NCI-H460 (cell line): Measurements from ENCODE around the gene ROMO1. TPM values are rescaled to one million over a fixed set of nuclear protein-coding genes. Genes with fewer than 3 reads are reported as not detected.
A peak's percentile ranks its signal among the peaks of the same experiment; 100 is the strongest.

ENCODE experiments used
- DNase-seq: peaks from one replicate; pipeline ENCODE4 v3.0.0-alpha.2; 2016; ENCODE audit warnings: low read depth; ENCODE audit errors: extremely low read depth
- total RNA-seq: library from RNA; depleted of rRNA; stranded (reverse); fragments of >200 nt; shearing (Covaris generic); gene quantifications from 2 replicates; pipeline ENCODE4 v1.2.3, GENCODE V29; 2014

The ROMO1 gene
- total RNA-seq, 1 experiment from 2014 or later, result 251 TPM

DNA sequence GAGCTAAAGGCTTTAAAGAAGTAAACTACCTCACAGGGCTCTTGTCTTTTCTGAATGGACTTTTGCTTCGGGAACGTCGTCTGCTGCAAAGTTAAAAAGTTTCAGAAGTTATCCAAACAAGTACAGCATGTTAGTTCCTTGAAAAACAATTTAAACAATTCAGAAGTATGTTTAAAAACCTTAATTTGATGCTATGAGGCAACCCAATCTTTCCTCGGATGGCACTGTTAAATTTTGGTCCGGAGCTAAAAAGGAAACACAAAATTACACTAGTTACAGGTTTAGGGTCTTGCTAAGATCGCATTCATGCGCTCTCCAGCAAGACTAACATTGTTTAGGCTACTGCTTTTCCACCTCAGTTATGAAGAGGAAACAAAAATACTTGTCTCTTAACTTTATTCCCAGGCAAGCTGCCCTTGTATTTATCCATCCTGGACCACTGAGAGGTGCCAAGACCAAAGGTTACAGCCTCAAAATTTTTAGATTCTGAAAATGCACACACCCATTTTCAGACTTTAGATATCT, 30.1 kb downstream of the ROMO1 start:
- no peak for DNase-seq

DNA sequence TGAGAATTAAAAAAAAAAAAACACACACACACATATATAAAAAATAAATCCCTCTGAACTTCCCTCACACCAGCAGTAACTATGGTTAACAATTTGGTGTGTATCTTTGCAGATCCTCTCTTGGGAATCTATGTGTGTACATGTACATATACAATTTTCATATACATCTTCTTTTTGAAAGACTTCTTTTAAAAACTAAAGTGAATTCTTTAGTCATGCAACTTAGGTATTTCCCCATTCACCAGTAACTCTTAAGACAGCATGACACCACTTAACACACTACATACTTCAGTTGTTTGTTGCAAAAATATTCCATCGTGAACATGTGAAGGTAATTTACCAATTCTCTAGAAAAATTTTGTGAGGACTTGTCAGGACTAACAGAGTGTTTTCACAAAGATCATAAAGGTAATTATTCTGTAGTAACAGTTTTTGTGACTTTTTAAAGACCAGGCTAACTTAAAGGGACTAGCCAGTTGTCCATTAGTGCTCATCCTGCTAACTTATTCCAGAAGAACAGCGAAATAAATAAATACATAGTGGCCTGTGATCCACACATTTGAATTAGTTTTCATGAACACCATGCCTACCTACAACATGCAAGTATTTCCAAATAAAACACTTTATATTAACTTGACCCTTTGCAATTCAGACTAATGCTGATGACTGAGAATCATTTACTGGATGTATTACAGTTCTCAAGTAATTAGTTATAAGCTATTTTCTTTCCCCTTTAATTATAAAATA, 30.8 kb downstream of the ROMO1 start:
- DNase-seq, result no peak

DNA sequence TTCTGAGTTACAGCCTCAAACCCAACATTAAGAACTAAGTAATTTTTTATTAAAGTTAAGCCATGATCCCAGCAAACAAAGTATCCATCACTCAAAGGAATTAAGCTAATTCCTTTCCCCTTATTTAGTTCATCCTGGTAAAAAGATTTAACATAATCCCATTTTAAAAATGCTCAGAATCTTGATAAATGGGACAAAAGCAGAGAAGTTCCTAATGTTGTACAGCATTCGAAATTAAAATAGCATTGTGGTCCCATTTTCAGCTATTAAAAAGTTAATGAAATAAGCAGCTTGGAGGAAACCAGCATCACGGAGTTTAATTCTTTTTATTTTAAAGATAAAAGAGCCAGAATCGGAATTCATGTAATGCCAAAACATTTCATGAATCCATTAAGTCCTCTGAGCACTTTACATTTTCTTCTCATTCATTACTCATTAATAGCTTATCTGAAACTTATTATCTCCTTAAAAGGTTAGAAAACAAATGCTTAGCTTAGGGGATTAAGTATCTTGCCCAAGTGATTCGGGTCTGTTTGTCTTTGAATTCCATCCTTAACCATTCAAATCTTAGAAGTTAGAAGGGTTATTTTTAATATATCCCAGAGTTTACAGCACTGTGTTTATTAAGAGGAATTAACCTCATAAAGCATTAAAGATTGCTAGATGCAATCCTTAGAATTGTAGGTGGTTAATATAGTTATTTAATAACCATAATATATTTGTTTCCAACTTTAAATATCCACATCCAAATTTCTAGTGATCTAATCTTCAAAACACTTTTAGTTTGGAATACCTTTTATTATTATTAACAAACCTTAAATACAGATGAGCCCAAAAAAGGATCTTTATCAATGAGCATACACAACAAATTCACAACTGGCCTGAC, 31.6 kb downstream of the ROMO1 start:
- no peak for DNase-seq

DNA sequence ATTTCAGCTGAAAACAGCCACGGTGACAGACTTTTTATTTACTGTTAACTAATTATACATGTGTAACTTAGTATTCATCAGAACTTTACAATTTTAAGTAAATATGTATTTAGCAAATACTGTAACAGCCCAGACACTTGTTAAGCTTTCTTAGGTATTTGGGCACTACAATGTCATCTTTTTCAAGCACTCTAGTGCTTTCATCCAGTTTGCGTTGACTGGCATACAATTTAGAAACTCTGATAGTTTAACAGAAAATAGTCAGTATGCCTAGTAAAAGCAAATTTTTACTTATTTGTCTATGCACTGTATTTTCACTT, 32.2 kb downstream of the ROMO1 start:
- DNase-seq, result no peak

DNA sequence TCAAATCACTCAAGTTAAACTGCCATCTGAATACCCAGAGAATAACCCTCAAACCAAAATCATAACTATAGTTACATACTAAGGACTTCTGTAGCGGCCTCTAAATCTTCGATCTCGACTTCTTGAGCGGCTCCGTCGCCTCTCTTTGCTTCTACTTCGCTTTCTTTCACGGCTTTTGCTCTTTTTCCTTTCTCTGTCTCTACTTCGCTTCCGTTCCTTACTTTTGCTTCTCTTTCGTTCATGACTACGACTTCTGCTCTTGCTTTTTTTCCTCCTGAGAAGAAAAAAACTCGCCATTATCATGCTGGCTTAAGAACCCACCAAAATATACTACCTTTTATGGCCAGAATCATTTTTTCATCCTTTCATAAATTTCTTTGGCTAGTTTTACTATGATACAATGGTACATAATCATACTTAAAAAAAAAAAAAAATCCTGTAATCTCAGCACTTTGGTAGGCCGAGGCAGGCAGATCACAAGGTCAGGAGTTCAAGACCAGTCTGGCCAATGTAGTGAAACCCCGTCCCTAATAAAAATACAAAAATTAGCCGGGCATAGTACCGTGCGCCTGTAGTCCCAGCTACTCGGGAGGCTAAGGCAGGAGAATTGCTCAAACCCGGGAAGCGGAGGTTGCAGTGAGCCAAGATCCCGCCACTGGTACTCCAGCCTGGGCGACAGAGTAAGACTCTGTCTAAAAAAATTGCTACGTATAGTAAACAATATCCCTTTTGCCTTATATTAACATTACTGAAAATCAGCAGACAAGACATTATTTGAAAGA, 32.8 kb downstream of the ROMO1 start:
- DNase-seq, result no peak

DNA sequence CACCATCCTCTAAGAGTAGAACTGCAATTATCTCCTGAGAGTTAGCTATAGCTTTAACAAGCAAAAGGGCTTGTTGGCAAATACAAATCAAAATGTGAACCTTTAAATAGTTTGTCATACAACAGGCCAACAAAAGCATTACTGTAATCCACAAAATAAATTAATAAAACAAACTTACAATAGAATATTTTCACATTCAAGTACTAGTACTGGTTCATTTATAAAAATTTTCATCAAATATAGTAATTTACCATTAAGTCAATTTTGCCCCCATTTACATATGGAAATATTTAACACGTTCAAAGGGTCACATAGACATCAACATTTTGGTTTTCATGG, 33.4 kb downstream of the ROMO1 start:
- no peak for DNase-seq

DNA sequence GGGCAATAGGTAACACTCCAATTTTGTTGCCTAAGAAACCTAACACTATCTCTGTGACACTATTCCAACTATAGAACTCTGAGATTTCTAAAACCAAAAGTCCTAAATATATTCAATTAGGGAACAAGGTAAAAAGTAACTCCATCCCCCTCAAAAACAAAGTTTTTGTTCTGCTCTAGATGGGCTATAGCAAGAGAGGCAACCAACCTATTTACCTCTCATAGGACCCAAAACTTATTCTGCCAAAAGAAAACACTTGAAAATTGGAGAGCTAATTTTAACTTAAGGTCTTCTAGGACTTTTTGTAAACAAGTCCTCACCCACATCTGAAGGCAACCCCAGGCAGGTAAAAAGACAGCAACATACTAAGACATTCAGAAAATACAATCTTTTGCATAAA, 35.2 kb downstream of the ROMO1 start:
- no peak for DNase-seq

DNA sequence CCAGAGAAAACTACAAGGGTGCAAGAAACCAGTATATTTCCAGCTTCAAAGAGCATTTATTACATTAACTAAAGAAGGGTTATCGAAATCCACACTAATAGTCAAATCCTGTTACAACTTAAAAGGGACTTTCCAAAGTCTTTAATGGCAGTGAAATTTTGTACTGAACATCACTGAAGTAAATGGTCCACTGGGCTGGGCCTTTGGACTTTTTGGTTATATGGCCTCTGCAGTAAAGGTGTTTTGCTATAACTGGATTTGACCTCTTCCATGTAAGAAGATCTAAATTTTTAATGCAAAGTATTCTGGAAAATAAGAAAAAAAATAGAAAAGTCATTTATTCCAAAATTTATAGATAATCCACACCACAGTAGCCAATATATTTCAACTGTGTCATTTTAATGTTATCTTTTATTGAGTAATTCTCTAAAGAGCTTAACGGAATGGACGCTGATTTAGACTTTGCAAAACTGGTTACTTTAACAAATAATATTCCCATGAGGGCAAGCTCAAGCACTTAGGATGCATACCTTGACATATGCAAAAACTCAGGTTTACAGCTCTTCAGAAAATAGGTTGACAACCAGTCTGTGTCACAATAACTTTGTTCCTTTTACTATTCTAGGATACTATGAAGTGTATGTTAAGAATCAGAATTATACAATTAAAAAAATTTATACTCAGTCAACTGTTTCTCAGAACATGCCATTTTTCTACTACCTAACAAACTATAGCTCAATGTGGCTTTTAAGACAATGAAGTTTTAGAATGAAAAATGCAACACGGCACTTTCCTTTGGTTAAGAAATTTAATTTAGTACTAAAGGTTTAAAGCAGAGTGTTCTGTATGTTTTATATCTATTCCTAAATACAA, 35.8 kb downstream of the ROMO1 start:
- no peak for DNase-seq

DNA sequence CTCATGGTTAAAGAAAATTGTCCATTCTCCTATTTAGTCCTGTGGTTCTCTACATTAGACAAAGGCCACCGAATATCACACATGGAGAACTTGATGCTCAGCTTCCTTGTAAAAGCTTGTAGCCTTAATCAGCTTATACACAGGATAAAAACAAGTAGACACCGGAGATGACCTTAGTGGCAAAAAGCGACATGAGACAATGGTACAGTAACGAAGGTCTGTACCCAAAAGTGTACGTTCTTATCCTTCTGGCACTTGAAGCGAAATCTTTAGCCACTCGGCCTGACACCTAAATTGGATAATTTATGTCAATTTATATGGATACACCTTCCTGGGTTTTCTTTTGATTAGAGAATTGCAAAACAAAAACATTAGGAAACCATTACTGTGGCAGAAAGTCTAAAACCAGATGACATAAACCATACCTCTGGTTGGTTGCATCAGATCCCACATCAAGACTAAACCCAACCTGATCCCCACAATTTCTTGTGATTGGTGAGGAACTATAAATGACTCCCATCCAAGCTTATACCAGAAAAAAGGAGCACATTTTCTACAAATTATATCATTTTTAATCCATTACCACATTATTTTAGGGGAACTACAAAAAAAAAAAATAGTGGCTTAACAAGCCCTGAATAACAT, 36.7 kb downstream of the ROMO1 start:
- DNase-seq, result no peak

DNA sequence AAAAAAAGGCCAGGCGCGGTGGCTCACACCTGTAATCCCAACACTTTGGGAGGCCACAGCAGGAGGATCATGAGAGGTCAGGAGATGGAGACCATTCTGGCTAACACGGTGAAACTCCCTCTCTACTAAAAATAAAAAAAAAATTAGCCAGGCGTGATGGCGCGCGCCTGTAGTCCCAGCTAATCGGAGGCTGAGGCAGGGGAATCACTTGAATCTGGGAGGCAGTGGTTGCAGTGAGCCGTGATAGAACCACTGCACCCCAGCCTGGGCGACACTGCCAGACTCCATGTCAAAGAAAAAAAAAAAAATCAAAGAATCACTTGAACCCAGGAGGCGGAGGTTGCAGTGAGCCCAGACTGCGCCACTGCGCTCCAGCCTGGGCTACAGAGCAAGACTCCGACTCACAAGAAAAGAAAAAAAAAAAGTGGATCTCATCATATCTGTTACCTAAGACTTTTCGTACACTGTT, 38.7 kb downstream of the ROMO1 start:
- no peak for DNase-seq

DNA sequence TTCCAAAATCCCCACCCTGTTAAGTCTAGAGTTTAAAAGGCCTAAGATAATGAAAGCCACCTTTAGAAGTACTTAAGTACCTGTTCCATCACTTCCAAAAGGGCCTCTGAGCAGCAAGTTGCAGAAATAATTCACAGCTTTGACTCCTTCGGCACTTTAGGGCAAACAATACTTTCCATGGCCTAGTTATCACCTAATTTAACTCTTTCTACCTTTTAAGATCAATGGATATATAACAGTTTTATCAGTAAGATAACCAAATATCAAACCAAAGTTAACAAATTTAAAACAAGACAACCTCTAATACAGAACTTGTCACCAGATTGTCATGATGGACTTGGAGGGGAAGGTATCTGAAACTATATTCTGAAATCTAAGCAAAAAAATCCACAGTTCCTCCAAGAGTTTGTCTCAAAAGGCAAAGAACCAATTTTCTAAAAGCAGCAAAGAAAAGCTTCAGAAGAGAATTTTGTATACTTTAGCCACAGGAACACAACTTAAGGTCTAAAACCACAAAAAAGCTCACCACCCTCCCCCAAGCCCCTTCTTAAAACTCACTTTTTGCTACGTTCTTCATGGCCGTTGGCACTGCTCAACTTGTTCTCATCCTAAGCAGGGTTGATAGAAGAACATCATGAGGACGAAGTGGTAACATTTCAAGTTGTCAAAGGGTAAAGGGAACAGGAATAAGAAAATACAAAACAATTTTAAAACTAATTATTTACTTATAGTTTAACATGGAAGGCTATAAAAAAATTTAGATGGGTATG, 39.4 kb downstream of the ROMO1 start:
- DNase-seq, result no peak

DNA sequence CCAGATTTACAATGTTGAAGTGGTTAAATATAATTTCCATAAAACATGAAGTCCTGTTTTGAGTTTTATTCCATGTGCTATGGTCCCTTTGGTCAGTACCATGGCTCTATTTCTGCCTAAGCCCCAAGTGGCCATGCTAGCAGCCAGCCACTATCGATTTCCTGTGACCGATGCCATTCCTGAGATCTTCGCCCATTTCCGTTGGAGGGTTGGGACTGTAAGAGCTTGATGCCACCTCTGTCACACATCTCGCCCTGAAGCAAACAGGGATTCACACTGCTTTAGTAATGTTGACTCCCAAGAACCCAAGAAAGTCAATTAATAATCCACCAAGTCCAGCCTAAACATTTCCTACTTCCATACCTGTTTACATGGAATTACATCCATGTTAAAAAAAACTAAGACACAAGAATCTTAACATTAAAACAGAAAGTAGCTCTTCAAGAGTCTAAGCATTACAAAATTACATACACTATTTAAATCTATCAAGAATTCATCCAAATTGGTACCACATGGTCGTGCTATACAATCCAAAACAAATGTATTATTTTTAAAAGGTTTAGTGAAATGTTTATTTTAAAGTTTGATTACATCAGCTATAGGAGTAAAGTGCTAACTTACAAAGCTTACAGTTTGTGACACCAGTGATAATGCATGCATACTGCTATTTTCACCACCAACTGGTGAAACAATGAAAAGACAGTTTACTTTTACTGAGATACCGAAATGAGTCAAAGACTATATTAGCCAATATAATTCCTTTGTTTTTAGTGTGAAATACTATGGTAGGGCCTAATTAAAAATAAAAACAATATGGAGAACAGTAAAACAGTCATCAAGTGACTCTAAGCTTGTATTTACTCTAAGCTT, 40.3 kb downstream of the ROMO1 start:
- peak; percentile 47 for DNase-seq

DNA sequence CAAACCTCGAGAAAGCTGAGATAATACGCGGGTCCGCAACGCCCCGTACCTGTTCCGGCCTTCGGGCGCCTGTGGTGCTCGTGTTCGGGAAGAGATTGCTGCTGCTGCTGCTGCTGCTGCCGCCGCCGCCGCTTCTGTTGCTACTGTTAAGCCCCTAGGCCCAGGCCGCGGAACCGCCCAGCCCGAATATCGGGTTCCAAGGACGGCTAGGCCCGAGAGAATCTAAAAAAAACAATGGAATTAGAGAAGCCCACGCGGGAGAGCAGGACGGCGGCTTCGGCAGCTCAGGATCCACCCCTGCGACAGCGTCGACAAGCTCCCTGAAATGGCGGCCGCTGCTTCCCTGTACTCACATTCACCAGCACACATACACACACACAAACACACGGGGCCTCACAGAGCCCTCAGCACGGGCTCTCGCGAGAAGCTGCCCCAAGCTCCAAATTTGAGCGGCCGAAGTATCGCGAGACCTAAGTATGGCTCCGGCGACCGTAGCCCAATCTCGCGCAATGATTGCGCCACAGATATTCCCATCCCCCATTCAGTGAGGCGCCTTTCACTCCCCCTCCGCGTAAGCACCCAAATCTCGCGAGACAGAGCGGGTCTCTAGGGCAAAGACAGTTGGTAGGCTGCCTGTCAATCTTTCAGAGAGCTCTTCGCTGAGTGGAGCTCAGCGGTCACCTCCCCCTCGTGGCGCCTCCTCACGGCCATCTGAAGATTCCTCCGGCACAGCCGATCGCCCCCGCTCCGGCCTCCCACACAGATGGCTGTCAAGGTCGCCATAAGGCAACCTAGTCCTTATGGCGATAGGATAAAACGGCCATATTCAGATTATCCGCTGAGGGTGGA, 42.9 kb downstream of the ROMO1 start, which contains the start of gene RBM39:
TSS of gene RBM39 (minus strand) at position 369 of the 849 bp plus-strand sequence. CDS start 1,386 bp downstream, outside the sequence.
- DNase-seq, result peak; percentile 100

DNA sequence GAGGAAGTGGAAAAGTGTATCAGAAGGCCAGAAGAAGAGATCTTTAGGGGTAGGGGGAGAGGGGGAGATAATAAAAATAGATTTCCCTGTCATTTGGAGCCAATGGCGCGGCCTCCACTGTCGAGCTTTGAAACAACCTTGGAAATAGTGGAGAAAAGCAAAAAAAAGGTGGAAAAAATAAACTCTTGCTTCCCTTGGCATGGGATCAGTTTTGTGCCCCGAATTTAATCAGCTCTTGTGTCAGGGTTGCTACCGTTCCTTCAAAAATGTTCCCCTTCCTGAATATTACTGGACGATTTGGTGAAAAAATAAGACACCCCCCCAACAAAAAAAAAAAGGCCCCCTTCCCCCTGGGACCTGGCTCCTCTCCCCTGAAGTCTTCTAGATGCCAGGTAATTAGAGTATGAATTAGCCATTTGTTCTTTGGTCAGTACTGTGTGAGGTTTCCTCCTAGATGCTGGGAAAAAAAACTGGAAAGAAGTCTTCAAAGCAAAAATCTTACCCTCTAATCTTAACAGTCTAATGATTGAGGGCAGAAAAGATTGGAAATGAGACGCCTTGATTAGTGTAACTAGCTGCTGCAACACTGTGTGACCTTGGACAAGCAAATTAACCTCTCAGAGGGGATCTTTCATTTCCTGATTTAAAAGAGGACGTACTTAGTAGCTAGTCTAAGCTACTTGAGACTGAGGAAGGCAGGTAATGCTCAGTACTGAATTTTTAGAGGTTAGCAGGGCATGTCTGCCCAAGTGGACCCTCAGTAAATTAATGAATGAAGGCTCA, 43.7 kb downstream of the ROMO1 start:
- no peak for DNase-seq

DNA sequence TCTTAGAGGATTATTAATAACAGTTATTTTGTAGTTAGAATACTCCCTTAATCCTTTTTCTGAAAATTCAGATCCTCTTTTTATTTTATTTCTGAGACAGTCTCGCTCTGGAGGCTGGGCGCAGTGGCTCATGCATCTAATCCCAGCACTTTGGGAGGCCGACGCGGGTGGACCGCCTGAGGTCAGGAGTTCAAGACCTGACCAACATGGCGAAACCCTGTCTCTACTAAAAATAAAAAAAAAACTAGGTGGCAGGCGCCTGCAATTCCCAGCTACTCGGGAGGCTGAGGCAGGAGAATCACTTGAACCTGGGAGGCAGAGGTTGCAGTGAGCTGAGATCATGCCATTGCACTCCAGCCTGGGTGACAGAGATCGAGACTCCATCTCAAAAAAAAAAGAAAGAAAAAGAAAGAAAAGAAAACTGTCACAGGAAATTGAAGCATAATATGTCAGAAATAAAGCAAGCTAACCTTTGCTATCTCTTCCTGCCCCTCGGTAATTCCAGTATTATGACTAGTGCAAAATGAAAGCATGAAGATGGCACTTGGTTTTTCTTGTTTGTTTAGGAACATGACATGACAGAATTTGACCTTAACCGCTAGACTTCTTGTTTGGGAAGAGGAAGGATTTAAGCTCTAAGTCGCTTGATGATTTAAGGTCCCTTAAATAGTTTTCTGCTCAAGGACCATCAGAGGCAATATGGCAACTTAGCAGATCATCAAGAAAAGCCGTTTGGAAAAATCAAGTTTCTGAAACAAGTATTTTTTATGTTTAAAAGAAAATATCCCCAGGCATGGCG, 44.7 kb downstream of the ROMO1 start:
- peak; percentile 37 for DNase-seq
